Activated CD4-positive, alpha-beta memory T cell treated with anti-CD3 and anti-CD28 coated beads, Interleukin-2, amount 10 ng/mL, durations not matched to agents 7 days and 5 days (primary cell): ENCODE data around the gene PPP1R3C. TPM values are rescaled to one million over a fixed set of nuclear protein-coding genes. Genes with fewer than 3 reads are reported as not detected.
A peak's percentile ranks its signal among the peaks of the same experiment; 100 is the strongest.

Experiments
- CTCF ChIA-PET: fragments of 350-600 bp; sonication (Branson Sonifier 250); formaldehyde crosslinking; loops from one replicate; lab custom pipeline; 2021; ENCODE audit warnings: antibody characterized with exemption, inconsistent platforms; lab: Charles Lee
- POLR2A ChIA-PET: fragments of 350-600 bp; sonication (Branson Sonifier 250); formaldehyde crosslinking; loops from one replicate; lab custom pipeline; 2021; ENCODE audit warnings: antibody characterized with exemption; lab: Charles Lee
- DNase-seq: peaks from one replicate; pipeline ENCODE4 v3.0.0-alpha.2; 2020
- H3K27ac Mint-ChIP-seq: one replicate; pipeline ENCODE4 v1.8.0; 2021; ENCODE audit warnings: mild to moderate bottlenecking, mixed read lengths
- H3K27me3 Mint-ChIP-seq: one replicate; pipeline ENCODE4 v1.8.0; 2021; ENCODE audit warnings: mixed read lengths
- H3K36me3 Mint-ChIP-seq: one replicate; pipeline ENCODE4 v1.8.0; 2021; ENCODE audit warnings: low read depth, mixed read lengths
- H3K4me1 Mint-ChIP-seq: one replicate; pipeline ENCODE4 v1.8.0; 2021; ENCODE audit warnings: mixed read lengths
- H3K4me3 Mint-ChIP-seq: one replicate; pipeline ENCODE4 v1.8.0; 2021; ENCODE audit warnings: mild to moderate bottlenecking, mixed read lengths
- H3K9me3 Mint-ChIP-seq: one replicate; pipeline ENCODE4 v1.8.0; 2021; ENCODE audit warnings: mixed read lengths
- total RNA-seq, 2 experiments: library from RNA; stranded (reverse); gene quantifications; one replicate each; pipeline ENCODE4 v1.2.3, GENCODE V29; 2021

The PPP1R3C gene
- total RNA-seq, 2 experiments from 2014 or later: 0.23 TPM; not detected in 1

DNA sequence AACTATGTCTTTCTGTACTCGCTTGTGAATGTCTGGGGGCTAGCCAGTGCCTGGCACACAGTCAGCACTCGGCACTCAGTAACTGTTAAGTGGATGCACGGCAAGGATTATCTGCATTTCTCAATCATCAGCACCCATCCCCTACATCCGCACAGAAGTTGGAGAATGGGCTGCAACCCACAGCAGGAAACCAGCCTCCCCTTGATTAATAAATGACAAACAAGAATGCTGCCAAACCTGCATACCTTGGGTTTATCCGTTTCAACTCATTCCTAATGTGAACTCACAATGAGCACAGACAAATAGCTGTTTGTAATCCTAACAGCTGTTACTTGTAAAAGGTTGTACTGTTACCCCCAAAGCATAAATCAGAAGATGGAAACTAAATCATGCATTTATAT, 28.9 kb downstream of the PPP1R3C start:
- Mint-ChIP-seq H3K4me3 (no peak overlapping the region), H3K36me3 (no peaks in the 10 kb centered on the region), H3K4me1 (no peaks in the 10 kb centered on the region), H3K27me3 (peaks cover 4% of the 10 kb centered on the region), H3K27ac (no peak overlapping the region), H3K9me3 (peaks cover 2% of the 10 kb centered on the region)
- POLR2A ChIA-PET: no interaction called here
- CTCF ChIA-PET: no interaction called here
- DNase-seq: no peak

DNA sequence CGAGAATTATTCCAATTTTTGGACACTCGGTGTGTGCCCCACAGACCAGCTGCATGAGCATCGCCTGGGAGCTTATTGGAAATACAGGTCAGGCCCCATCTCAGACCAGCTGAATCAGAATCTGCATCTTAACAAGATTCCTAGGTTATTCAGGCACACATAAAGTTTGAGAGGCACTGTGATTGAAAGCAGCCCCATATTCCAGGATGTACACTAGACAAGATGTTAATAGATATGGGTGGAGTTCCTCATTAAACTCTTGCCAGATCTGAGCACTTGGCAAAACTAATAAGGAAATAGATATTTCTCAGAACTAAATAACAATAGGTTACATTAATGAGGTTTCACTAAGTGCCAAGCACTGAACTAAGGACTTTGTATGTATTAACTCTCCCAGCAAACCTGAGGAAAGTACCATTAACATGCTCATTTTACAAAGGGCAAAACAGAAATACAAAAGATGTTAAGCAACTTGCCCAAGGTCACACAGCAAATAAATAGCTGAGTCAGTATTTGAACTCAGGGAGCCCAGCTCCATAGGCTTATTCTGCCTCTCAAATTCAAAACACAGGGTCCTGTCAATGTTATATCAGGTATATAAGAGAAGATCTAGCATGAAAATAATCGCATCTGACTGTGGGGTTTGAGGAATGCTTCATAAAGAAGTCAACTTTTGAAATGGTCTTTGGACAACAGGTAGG, 29.9 kb downstream of the PPP1R3C start:
- ChIA-PET CTCF (no interaction called here), POLR2A (no interaction called here)
- H3K27ac Mint-ChIP-seq: no peak overlapping the region
- no peaks in the 10 kb centered on the region for H3K4me1 Mint-ChIP-seq
- H3K9me3 Mint-ChIP-seq: peaks cover 2% of the 10 kb centered on the region
- no peak for DNase-seq
- no peaks in the 10 kb centered on the region for H3K36me3 Mint-ChIP-seq
- peaks cover 4% of the 10 kb centered on the region for H3K27me3 Mint-ChIP-seq
- H3K4me3 Mint-ChIP-seq: no peak overlapping the region

DNA sequence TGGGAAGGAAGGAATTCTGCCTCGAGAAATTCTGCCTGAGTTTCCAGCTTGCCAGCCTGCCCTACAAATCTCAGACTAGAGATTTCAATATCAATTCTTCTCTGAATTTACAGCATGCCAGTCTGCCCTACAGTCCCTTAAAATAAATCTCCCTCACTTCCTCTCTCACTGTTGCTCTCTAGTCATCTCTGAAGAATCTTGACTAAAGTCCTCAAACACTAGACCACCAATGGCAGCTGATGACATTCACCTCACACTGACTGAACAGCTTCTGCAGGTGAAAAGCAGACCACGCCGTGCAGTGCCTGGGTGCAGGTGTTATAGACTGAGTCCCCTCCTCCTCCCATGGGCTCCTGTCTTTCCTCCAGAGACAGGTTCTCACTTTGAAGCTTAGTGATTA, 30.4 kb downstream of the PPP1R3C start:
- no peaks in the 10 kb centered on the region for H3K4me1 Mint-ChIP-seq
- peaks cover 4% of the 10 kb centered on the region for H3K27me3 Mint-ChIP-seq
- DNase-seq: no peak
- no peak overlapping the region for H3K4me3 Mint-ChIP-seq
- ChIA-PET CTCF (no interaction called here), POLR2A (no interaction called here)
- H3K27ac Mint-ChIP-seq: no peak overlapping the region
- peaks cover 2% of the 10 kb centered on the region for H3K9me3 Mint-ChIP-seq
- no peaks in the 10 kb centered on the region for H3K36me3 Mint-ChIP-seq

DNA sequence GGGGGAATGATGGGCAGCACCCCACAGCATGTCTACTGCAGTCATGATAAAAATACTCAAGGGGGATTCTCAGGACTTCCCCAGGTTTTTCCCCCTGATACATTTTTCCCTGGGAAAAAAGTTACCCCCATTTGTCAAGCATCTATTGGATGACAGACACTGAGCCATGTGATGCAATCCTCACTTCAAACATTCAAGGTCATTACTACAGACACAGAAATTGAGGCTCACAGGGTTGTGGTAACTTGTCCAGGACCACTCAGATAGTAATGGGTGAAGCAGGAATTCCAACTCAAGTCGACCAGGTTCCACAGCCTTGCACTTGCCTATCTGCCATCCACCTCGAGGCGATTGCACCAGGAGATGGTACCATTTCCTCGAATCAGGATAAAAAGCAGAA, 31.7 kb downstream of the PPP1R3C start:
- no peaks in the 10 kb centered on the region for H3K36me3 Mint-ChIP-seq
- H3K27ac Mint-ChIP-seq: no peak overlapping the region
- DNase-seq: no peak
- H3K4me1 Mint-ChIP-seq: peaks cover 5% of the 10 kb centered on the region
- CTCF ChIA-PET: no interaction called here
- no peak overlapping the region for H3K4me3 Mint-ChIP-seq
- peaks cover under 1% of the 10 kb centered on the region for H3K9me3 Mint-ChIP-seq
- H3K27me3 Mint-ChIP-seq: peaks cover 4% of the 10 kb centered on the region
- POLR2A ChIA-PET: no interaction called here

DNA sequence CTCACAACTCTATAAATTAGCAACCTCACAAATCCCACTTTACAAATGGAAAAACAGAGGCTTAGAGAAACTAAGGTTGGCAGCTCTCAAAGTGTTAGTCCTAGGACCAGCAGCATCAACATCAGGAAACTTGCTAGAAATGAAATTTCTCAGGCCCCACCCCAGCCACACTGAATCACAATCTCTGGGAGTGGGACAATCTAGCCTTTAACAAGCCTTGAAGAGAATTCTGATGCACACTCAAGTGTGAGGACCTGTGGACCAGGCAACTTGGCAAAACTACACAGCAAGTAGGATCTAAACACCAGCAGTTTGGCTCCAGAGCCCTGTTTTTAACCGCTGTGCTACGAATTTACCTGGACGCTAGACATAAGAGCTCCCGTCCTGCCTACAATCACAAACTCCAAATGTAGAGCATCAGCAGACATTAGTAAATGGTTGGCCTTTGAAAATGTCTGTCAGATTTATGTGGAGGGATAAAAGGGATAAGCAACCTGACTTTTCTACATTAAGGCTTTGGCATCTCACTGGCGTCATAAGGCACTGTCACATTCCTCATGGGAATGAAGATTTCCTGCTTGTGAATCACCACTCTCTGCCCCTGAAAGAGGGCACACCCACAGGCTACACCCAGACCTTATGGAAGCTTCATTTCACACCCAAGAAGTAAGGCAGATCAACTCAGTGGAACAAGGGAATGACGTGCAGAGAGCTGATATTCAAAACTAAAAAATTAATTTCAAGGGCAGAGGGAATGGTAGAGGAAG, 34.5 kb downstream of the PPP1R3C start:
- no peak for DNase-seq
- ChIA-PET CTCF (no interaction called here), POLR2A (no interaction called here)
- H3K36me3 Mint-ChIP-seq: no peaks in the 10 kb centered on the region
- H3K27me3 Mint-ChIP-seq: peaks cover 8% of the 10 kb centered on the region
- H3K9me3 Mint-ChIP-seq: no peaks in the 10 kb centered on the region
- no peak overlapping the region for H3K27ac Mint-ChIP-seq
- H3K4me3 Mint-ChIP-seq: no peak overlapping the region
- peaks cover 5% of the 10 kb centered on the region for H3K4me1 Mint-ChIP-seq

DNA sequence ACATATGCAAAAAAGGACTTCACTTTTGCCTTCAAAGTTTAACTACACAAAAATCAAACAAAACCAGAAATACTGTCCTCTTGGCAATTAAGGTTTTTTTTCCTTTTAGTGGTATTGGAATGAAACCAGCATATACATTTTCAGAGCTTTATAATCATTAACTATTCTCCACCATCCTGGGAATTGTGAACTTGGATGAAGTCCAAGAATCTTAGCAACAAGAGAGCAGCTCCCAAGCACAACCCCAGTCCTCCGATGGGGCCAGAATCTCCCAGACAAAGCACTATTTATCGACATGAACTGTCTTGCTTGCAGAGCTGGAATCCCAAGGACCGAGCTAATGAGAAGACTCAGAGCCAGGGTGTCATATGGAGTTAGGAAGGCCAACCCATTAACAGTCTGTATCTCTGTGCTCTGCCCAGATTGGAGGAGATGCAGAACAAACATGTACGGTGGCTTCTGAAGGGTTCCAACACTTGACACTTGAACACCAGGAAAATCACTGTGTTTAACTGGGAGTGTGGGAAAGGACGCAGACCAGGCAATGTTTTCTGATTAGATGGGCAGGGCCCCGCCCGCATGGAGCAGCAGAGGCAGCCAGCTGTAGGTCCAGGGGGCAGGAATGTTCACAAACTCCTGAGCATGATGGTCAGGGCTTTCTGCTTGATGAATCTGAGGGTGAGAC, 35.5 kb downstream of the PPP1R3C start:
- no peak for DNase-seq
- H3K4me3 Mint-ChIP-seq: no peak overlapping the region
- H3K9me3 Mint-ChIP-seq: no peaks in the 10 kb centered on the region
- H3K27me3 Mint-ChIP-seq: peaks cover 14% of the 10 kb centered on the region
- no peak overlapping the region for H3K27ac Mint-ChIP-seq
- POLR2A ChIA-PET: no interaction called here
- CTCF ChIA-PET: no interaction called here
- H3K36me3 Mint-ChIP-seq: no peaks in the 10 kb centered on the region
- peaks cover 5% of the 10 kb centered on the region for H3K4me1 Mint-ChIP-seq

DNA sequence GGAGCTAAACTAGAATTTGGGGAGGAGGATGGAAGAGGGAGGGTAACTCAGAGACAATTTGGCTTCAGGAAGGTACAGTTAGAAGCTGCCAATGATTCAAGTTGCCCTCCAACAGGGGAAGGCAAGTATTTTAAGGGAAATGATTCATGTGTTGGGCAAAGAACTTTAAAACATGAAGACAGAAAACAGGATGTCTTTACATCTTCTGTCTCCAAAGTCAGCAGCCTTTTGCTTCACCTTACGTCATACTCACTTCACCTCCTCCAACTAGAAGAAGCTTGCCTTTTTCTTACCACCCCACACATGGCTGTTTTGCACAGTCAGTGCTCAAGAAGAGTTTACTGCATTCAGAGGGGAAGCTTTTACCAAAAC, 36.1 kb downstream of the PPP1R3C start:
- CTCF ChIA-PET: no interaction called here
- DNase-seq: no peak
- Mint-ChIP-seq H3K27me3 (peaks cover 14% of the 10 kb centered on the region), H3K4me1 (peaks cover 5% of the 10 kb centered on the region), H3K27ac (peak overlapping the region; percentile 31), H3K36me3 (no peaks in the 10 kb centered on the region), H3K4me3 (no peak overlapping the region), H3K9me3 (no peaks in the 10 kb centered on the region)
- POLR2A ChIA-PET: no interaction called here

DNA sequence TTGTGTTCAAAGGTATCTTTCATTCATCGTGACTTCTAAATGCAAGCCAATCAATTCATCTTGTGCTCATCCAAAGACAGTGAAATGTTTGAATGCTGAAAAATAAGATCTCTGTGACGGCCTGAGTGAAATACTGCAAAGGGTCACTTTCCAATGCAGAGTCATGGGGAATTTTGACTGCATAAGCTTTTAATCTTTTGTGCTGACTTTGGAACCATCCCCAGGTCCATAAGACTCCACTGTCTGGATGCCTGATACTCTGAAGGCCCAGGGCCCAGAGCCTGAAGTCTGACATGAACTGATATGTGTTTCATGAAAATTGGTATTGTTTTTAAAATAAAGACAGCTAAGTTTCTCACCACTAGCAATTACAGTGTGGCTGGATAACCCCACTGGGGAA, 39.0 kb downstream of the PPP1R3C start:
- ChIA-PET CTCF (no interaction called here), POLR2A (no interaction called here)
- Mint-ChIP-seq H3K36me3 (no peaks in the 10 kb centered on the region), H3K4me3 (no peak overlapping the region), H3K9me3 (no peaks in the 10 kb centered on the region), H3K27me3 (peaks cover 12% of the 10 kb centered on the region), H3K4me1 (peaks cover 5% of the 10 kb centered on the region), H3K27ac (no peak overlapping the region)
- DNase-seq: no peak

DNA sequence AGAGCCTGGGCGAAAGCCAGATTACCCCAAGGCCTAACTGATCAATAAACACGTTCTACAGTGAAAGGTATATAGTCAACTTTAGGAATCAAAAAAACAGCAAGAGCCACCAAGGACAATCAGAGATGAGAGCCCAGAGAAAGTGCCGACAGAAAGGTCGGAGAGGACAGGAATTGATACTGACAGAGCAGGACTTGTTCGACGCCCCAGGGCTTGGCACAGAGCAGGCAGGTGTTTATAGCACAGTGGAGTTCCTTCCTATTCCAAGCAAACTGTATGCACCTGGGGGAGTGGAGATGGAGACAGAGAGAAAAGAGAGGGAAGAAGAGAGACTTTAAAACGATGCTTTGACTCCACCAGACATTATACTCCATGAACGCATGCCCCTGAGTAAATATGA, 39.5 kb downstream of the PPP1R3C start:
- CTCF ChIA-PET: no interaction called here
- peaks cover 5% of the 10 kb centered on the region for H3K4me1 Mint-ChIP-seq
- peaks cover 14% of the 10 kb centered on the region for H3K27me3 Mint-ChIP-seq
- H3K27ac Mint-ChIP-seq: no peak overlapping the region
- no peaks in the 10 kb centered on the region for H3K9me3 Mint-ChIP-seq
- POLR2A ChIA-PET: no interaction called here
- no peak for DNase-seq
- no peak overlapping the region for H3K4me3 Mint-ChIP-seq
- H3K36me3 Mint-ChIP-seq: no peaks in the 10 kb centered on the region

DNA sequence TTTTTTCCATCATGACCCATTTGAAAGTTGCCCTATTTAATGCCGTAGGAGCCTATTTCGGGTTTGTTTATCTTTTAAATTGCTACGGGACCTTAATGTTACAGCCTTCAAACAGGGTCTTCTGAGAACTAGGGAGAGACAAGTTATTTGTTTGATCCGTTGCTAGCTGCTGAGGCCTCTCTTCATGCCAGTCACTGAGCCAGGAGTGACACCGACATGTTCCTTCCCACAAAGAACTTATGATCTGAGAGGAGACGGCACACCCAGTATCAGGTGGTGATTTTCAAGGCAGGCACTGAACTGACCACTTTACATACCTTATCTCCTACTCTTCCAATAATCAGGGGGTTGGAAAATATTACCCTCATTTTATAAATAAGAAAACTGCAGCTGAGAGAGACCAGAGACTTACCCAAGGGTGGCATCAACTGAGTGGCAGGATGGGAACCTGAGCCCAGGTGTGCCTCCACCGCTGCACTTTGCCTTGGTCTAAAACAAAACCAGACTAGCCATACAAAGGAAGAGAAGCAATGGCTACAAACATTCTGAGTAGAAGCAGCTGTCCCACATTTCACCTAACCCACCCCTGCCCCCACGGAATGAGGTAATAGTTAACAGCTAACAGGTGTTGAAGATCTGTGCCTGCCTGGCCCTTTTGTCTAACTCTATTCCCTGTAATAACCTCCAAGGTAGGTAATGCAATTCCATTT, 40.5 kb downstream of the PPP1R3C start:
- peaks cover 17% of the 10 kb centered on the region for H3K27me3 Mint-ChIP-seq
- DNase-seq: no peak
- H3K9me3 Mint-ChIP-seq: no peaks in the 10 kb centered on the region
- H3K27ac Mint-ChIP-seq: no peak overlapping the region
- peaks cover 5% of the 10 kb centered on the region for H3K4me1 Mint-ChIP-seq
- H3K36me3 Mint-ChIP-seq: no peaks in the 10 kb centered on the region
- ChIA-PET POLR2A (no interaction called here), CTCF (no interaction called here)
- no peak overlapping the region for H3K4me3 Mint-ChIP-seq

DNA sequence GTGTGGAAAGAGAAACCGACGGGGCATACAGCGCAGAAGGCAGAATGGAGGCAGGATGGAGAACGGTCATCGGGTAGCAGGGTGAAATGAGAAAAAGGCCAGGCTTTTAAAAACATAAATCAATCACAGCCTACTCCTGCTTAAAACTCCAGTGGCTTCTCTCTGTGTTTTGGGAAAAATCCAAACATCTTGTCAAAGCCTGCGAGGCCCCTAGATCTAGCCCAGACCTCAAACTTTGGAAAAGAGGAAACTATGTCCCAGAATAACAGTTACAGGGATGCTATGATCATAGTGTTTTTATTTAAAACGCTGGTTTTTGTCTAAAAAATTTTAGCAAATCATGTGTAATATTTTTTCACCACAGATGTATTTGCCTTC, 41.1 kb downstream of the PPP1R3C start:
- no peaks in the 10 kb centered on the region for H3K9me3 Mint-ChIP-seq
- ChIA-PET POLR2A (no interaction called here), CTCF (no interaction called here)
- H3K4me1 Mint-ChIP-seq: peaks cover 3% of the 10 kb centered on the region
- no peak for DNase-seq
- no peaks in the 10 kb centered on the region for H3K36me3 Mint-ChIP-seq
- no peak overlapping the region for H3K4me3 Mint-ChIP-seq
- peaks cover 17% of the 10 kb centered on the region for H3K27me3 Mint-ChIP-seq
- no peak overlapping the region for H3K27ac Mint-ChIP-seq

DNA sequence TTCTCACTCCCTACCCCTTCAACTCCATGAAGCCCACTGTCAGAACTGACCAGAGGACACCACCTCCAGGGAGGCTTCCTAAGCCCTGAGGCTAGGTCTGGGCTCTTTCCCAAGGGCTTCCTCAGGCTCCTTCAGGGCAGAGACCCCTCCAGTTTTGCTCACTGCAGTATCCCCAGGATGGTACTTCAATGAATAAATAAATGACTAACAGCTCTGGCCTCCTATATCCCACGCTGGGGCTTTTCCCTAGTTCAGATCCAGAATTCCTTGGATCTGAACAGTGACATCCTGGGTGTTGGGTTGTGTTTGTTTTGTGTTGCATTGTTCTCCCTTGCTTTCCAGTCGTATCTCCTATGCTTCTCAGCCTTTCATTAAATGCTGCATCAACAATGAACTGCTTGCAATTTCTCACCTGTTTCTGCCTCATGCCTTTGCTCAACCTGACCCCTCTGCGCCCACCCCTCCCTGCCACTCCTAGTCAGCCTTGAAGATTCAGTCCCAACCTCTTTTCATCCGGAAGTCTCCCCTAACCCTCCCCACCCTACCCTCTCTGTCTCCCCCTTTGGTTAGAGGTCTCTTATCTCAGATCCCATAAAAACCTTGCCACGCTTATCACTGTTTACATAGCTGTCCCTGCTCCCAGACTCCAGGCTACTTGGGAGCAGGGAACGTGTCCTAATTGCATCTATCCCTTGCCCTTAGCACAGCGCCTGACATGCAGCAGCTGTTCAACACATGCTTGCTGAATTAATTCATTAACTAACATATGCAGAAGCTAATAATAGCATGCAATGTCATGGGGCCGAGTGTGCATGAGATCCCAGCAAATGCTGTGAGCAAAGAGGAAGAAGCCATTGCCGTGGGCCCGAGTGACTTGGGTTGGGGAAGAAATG, 41.7 kb downstream of the PPP1R3C start:
- Mint-ChIP-seq H3K27ac (no peak overlapping the region), H3K27me3 (peaks cover 22% of the 10 kb centered on the region), H3K36me3 (no peaks in the 10 kb centered on the region), H3K4me3 (no peak overlapping the region), H3K4me1 (no peaks in the 10 kb centered on the region), H3K9me3 (no peaks in the 10 kb centered on the region)
- CTCF ChIA-PET: no interaction called here
- DNase-seq: no peak
- POLR2A ChIA-PET: no interaction called here
